ENCODE measurements around the gene BSN.

Gene BSN

GRCh38 chr3:49533786-49534519 lies 20.3 kb upstream of the BSN start:
- no peaks in the 10 kb centered on the region for H3K9me3 ChIP-seq (ENCODE audit: low read length)
- H3K79me2 ChIP-seq (ENCODE audit: insufficient read depth, low read length), result no peaks in the 10 kb centered on the region
- peaks cover 31% of the 10 kb centered on the region for H3K36me3 ChIP-seq (ENCODE audit: insufficient read depth, low read length)
- no peak overlapping the region for H3K4me2 ChIP-seq (ENCODE audit: low read length)
- no peaks in the 10 kb centered on the region for H3F3A ChIP-seq (ENCODE audit: insufficient read depth, low read length)
- H2AFZ ChIP-seq (ENCODE audit: low read length), result no peak overlapping the region
- no peak for TF ChIP-seq EZH2 (IDR thresholded peaks at IDR 0.05; ENCODE audit: borderline replicate concordance, low read length)
- no peak for TF ChIP-seq CTCF (IDR thresholded peaks at IDR 0.05; ENCODE audit: low read length)
- no peaks in the 10 kb centered on the region for H3K27me3 ChIP-seq (ENCODE audit: insufficient read depth, low read length)
- no peaks in the 10 kb centered on the region for H3K4me1 ChIP-seq (ENCODE audit: insufficient read depth, low read length, severe bottlenecking)
- H3K27ac ChIP-seq (ENCODE audit: low read depth, low read length, poor library complexity, severe bottlenecking), result no peak overlapping the region
- H3K9ac ChIP-seq (ENCODE audit: low read length), result no peak overlapping the region
- no peaks in the 10 kb centered on the region for H4K20me1 ChIP-seq (ENCODE audit: insufficient read depth, low read length)
- H3K9me2 ChIP-seq (ENCODE audit: low read depth, low read length), result no peaks in the 10 kb centered on the region
- no peak overlapping the region for H3K4me3 ChIP-seq (ENCODE audit: low read depth, low read length, poor library complexity, severe bottlenecking)

- Histone ChIP-seq H3K9ac (ENCODE audit: low read length) (no peak overlapping the region), H3K4me2 (ENCODE audit: low read length) (no peak overlapping the region)
Measured at GRCh38 chr3:49534581-49535441, 19.5 kb upstream of the BSN start.

More at GRCh38 chr3:49534581-49535441, 19.5 kb upstream of the BSN start:
- Histone ChIP-seq H3K9me2 (ENCODE audit: low read depth, low read length) (no peaks in the 10 kb centered on the region), H2AFZ (ENCODE audit: low read length) (no peak overlapping the region), H3K36me3 (ENCODE audit: insufficient read depth, low read length) (peaks cover 31% of the 10 kb centered on the region), H3K79me2 (ENCODE audit: insufficient read depth, low read length) (no peaks in the 10 kb centered on the region), H3K27me3 (ENCODE audit: insufficient read depth, low read length) (no peaks in the 10 kb centered on the region), H3K4me3 (ENCODE audit: low read depth, low read length, poor library complexity, severe bottlenecking) (no peak overlapping the region), H4K20me1 (ENCODE audit: insufficient read depth, low read length) (no peaks in the 10 kb centered on the region), H3F3A (ENCODE audit: insufficient read depth, low read length) (no peaks in the 10 kb centered on the region), H3K4me1 (ENCODE audit: insufficient read depth, low read length, severe bottlenecking) (peaks cover 4% of the 10 kb centered on the region), H3K27ac (ENCODE audit: low read depth, low read length, poor library complexity, severe bottlenecking) (no peak overlapping the region), H3K9me3 (ENCODE audit: low read length) (no peaks in the 10 kb centered on the region)
- TF ChIP-seq CTCF (IDR thresholded peaks at IDR 0.05; ENCODE audit: low read length) (no peak), EZH2 (IDR thresholded peaks at IDR 0.05; ENCODE audit: borderline replicate concordance, low read length) (no peak)

Measured in OCI-LY1 (cell line).